K562 (cell line): Measurements from ENCODE around the gene ZNRF2. TPM values are rescaled to one million over a fixed set of nuclear protein-coding genes. Genes with fewer than 3 reads are reported as not detected.

Experiments used
- ATAC-seq: fragments of 200-7000 bp; cut with Tn5 transposase; 3 replicates; pipeline ENCODE4 v1.9.1; 2020; ENCODE audit warnings: moderate library complexity
- BruUV-seq: library from RNA; stranded (reverse); fragments of 400-500 nt; replicated peaks from 2 replicates; lab custom pipeline; 2021; lab: Mats Ljungman, UMichigan
- CTCF ChIA-PET: fragments of 300-600 bp; formaldehyde crosslinking; extraction: SDS; loops from one replicate; lab custom pipeline; 2021; ENCODE audit warnings: low intra/inter-chr PET ratio; lab: Yijun Ruan, JAX
- POLR2A ChIA-PET: fragments of 300-600, 350-650 bp; sonication (Branson Sonifier 250); formaldehyde crosslinking; extraction: SDS; loops from one replicate; lab custom pipeline; 2021; ENCODE audit warnings: antibody characterized with exemption, inconsistent platforms; lab: Yijun Ruan, JAX
- DNase-seq, 4 experiments: peaks; one replicate each; pipeline versions ENCODE4 v3.0.0 to v3.0.0-alpha.2; 2011 to 2018; ENCODE audit warnings: low spot score in 3 of 4, mixed read lengths in 3 of 4; ENCODE audit errors: extremely low read depth in 1 of 4
- FAIRE-seq: peaks from 2 replicates; lab custom pipeline; 2011; peaks lifted over from hg19 to GRCh38; lab: Jason Lieb, UNC
- H2AFZ ChIP-seq: 2 replicates; pipeline ENCODE4 v1.6.0; 2011; ENCODE audit warnings: low read depth, low read length, control low read depth, inconsistent platforms
- H3K27ac ChIP-seq: fragments of 200-600 bp; 3 replicates; pipeline ENCODE4 v1.8.0; 2011; ENCODE audit warnings: low read depth, mild to moderate bottlenecking, control low read depth, inconsistent platforms, low read length, moderate library complexity, mixed read lengths; ENCODE audit errors: extremely low read depth
- H3K27me3 ChIP-seq, 2 experiments: fragments of 300-600 bp in 1 of 2; 2 replicates in 1 of 2; 3 replicates in 1 of 2; pipeline versions ENCODE4 v1.6.0 to v1.8.0; 2011; ENCODE audit warnings: inconsistent platforms in 2 of 2, low read length in 2 of 2, mild to moderate bottlenecking in 1 of 2, mixed read lengths in 1 of 2, moderate library complexity in 1 of 2; ENCODE audit not compliant: control insufficient read depth in 2 of 2, insufficient read depth in 2 of 2
- H3K36me3 ChIP-seq: fragments of 300-600 bp; 3 replicates; pipeline ENCODE4 v1.8.0; 2011; ENCODE audit warnings: mild to moderate bottlenecking, low read length, inconsistent platforms; ENCODE audit not compliant: control insufficient read depth, insufficient read depth
- H3K4me1 ChIP-seq, 2 experiments: fragments of 200-600 bp in 1 of 2; replicated peaks in 1 of 2; 2 replicates in 1 of 2; 3 replicates in 1 of 2; pipeline versions ENCODE4 v1.5.1 to v1.8.0; 2011; ENCODE audit warnings: inconsistent platforms in 2 of 2, low read length in 2 of 2, mild to moderate bottlenecking in 1 of 2, mixed read lengths in 1 of 2, moderate library complexity in 1 of 2; ENCODE audit not compliant: control insufficient read depth in 2 of 2, insufficient read depth in 2 of 2
- H3K4me2 ChIP-seq: 2 replicates; pipeline ENCODE4 v1.6.1; 2011; ENCODE audit warnings: low read length, control low read depth, inconsistent platforms, mixed read lengths; ENCODE audit not compliant: insufficient read depth
- H3K4me3 ChIP-seq: fragments of 200-600 bp; sonication (generic), shearing (Covaris generic); 2 replicates; pipeline ENCODE4 v1.5.1; 2016; ENCODE audit warnings: control low read depth, inconsistent platforms
- H3K79me2 ChIP-seq: fragments of 200-600 bp; 3 replicates; pipeline ENCODE4 v1.8.0; 2011; ENCODE audit warnings: low read length, inconsistent platforms; ENCODE audit not compliant: control insufficient read depth, insufficient read depth
- H3K9ac ChIP-seq, 2 experiments: 2 replicates each; pipeline versions ENCODE4 v1.6.0 to v1.6.1; 2011; ENCODE audit warnings: low read depth in 2 of 2, low read length in 2 of 2, control low read depth in 1 of 2, inconsistent platforms in 1 of 2, mild to moderate bottlenecking in 1 of 2, mixed read lengths in 1 of 2; ENCODE audit not compliant: insufficient read depth in 1 of 2
- H3K9me1 ChIP-seq: one replicate; pipeline ENCODE4 v1.6.0; 2011; ENCODE audit warnings: inconsistent platforms, mild to moderate bottlenecking, low read length, moderate library complexity; ENCODE audit not compliant: control insufficient read depth, insufficient read depth
- H3K9me3 ChIP-seq: replicated peaks from 2 replicates; pipeline ENCODE4 v1.5.1; 2011; ENCODE audit warnings: low read depth, low read length, inconsistent platforms; ENCODE audit not compliant: control insufficient read depth, insufficient read depth
- H4K20me1 ChIP-seq: replicated peaks from 2 replicates; pipeline ENCODE4 v1.6.1; 2011; ENCODE audit warnings: low read length, inconsistent platforms, mixed read lengths; ENCODE audit not compliant: control insufficient read depth, insufficient read depth
- FOXO4 ChIP-seq: fragments of 450-650 bp; formaldehyde crosslinking; IDR thresholded peaks from 2 replicates; pipeline ENCODE4 v1.4.0; 2020; ENCODE audit warnings: mild to moderate bottlenecking, moderate library complexity
- MAFF ChIP-seq: IDR thresholded peaks from 2 replicates; pipeline ENCODE4 v1.6.1; 2012; ENCODE audit warnings: low read length, improper control_type of control experiment
- MAFG ChIP-seq: fragments of 450-650 bp; conservative IDR thresholded peaks from 2 replicates; pipeline ENCODE4 v1.6.1; 2016; ENCODE audit warnings: missing genetic modification characterization, missing compliant biosample characterization
- MAFK ChIP-seq: IDR thresholded peaks from 2 replicates; pipeline ENCODE4 v1.6.1; 2011; ENCODE audit warnings: low read length, improper control_type of control experiment
- NFE2 ChIP-seq: IDR thresholded peaks from 2 replicates; pipeline ENCODE4 v1.6.1; 2014; ENCODE audit warnings: antibody characterized with exemption, low read depth
- NFE2L1 ChIP-seq: fragments of 450-650 bp; IDR thresholded peaks from 2 replicates; pipeline ENCODE4 v1.6.1; 2016; ENCODE audit warnings: missing genetic modification characterization, low read depth, mild to moderate bottlenecking, missing compliant biosample characterization, moderate library complexity, borderline replicate concordance
- NFXL1 ChIP-seq: fragments of 450-650 bp; formaldehyde crosslinking; IDR thresholded peaks from 2 replicates; pipeline ENCODE4 v1.4.0; 2021; ENCODE audit warnings: mild to moderate bottlenecking
- SMARCC2 ChIP-seq: fragments of 450-650 bp; IDR thresholded peaks from 2 replicates; pipeline ENCODE4 v1.6.1; 2017; ENCODE audit warnings: antibody characterized with exemption, moderate library complexity, mild to moderate bottlenecking, low read depth
- ZNF133 ChIP-seq: fragments of 250-450 bp; sonication (Bioruptor Pico); IDR thresholded peaks from 2 replicates; pipeline ENCODE4 v1.4.0; 2020; ENCODE audit warnings: mild to moderate bottlenecking
- ZNF316 ChIP-seq: fragments of 450-650 bp; IDR thresholded peaks from 2 replicates; pipeline ENCODE4 v1.6.1; 2016
- WGBS: fragments of 100-300 bp; shearing (Covaris generic); methylation state at CpG from one replicate; pipeline ENCODE4 v1.1.6; 2016; ENCODE audit warnings: low coverage, mixed read lengths; ENCODE audit not compliant: insufficient coverage; ENCODE audit errors: missing lambda C conversion rate; 5-methylcytosine and 5-hydroxymethylcytosine counted together
- in situ Hi-C: fragments of 300-500 bp; cut with MboI; formaldehyde crosslinking; loops from 4 replicates; pipeline ENCODE4 v1.15.0; 2018; ENCODE audit warnings: inconsistent platforms, mixed read lengths
- intact Hi-C: fragments of 100-400 bp; cut with micrococcal nuclease; formaldehyde crosslinking; loops from 2 replicates; pipeline ENCODE4 v1.14.2; 2022
- polyA plus RNA-seq, 8 experiments: library from polyadenylated mRNA; depleted of rRNA in 4 of 8; stranded (reverse) in 5 of 8; unstranded in 3 of 8; fragments of >200 nt; fragmentation: Nextera tagmentation in 2 of 8; fragmentation: Illumina TruSeq in 1 of 8; extraction: Ambion mirVana in 2 of 8; extraction: Trizol in 1 of 8; gene quantifications; 2 replicates each; pipeline versions ENCODE4 v1.2.1 to v1.2.3, GENCODE V29; 2011 to 2014; ENCODE audit warnings: inconsistent platforms in 1 of 8, missing spikeins in 1 of 8
- total RNA-seq, 7 experiments: library from RNA; depleted of rRNA in 6 of 7; stranded (reverse); fragments of >200 nt in 6 of 7; fragmentation: Illumina TruSeq in 2 of 7; extraction: Trizol in 2 of 7; gene quantifications; 2 replicates each; pipeline versions ENCODE4 v1.2.1 to v1.2.3, GENCODE V29; 2011 to 2021; ENCODE audit warnings: low replicate concordance in 1 of 7

The ZNRF2 gene
- total and polyA plus RNA-seq, 9 of the 15 experiments (the other 6 are each of a cell fraction or from before 2014, with no cell fraction given), result 1.1 to 13.9 (median 5.5) TPM

- in situ Hi-C loops, result no loop called here
- H3K9ac ChIP-seq, result no peak overlapping the region
- no peaks in the 10 kb centered on the region for H3K4me1 ChIP-seq
- CTCF ChIA-PET, result no interaction called here
- no peak overlapping the region for H3K27ac ChIP-seq
- no peak for FAIRE-seq
- H3K4me3 ChIP-seq, result no peak overlapping the region
- BruUV-seq, result no TSS peak
- H3K79me2 ChIP-seq, result no peaks in the 10 kb centered on the region
- no peak for DNase-seq
- 42% methylated on average over 4 of the region's 4 CpGs for WGBS
- no peak for ATAC-seq
- TF ChIP-seq NFXL1 (CRISPR knock-in tag) (no peak), MAFG (tag) (peak; percentile 68), NFE2L1 (peak; percentile 50; the same call in 1 of the 2 replicates), ZNF316 (peak; percentile 48; the same call in 1 of the 2 replicates), FOXO4 (CRISPR knock-in tag) (no peak), ZNF133 (CRISPR knock-in tag) (no peak), SMARCC2 (no peak), MAFF (peak; percentile 28; the same call in 1 of the 2 replicates), MAFK (peak; percentile 11; the same call in 1 of the 2 replicates), NFE2 (peak; percentile 45; the same call in 1 of the 2 replicates)
- H4K20me1 ChIP-seq, result no peaks in the 10 kb centered on the region; the same call in 1 of the 2 replicates
- POLR2A ChIA-PET, result no interaction called here
- no peaks in the 10 kb centered on the region for H3K9me3 ChIP-seq
- H3K36me3 ChIP-seq, result no peaks in the 10 kb centered on the region
- H3K9me1 ChIP-seq, result no peaks in the 10 kb centered on the region
- H3K4me2 ChIP-seq, result no peak overlapping the region
- H2AFZ ChIP-seq, result no peak overlapping the region
- intact Hi-C loops, result no loop called here
- H3K27me3 ChIP-seq, result no peaks in the 10 kb centered on the region
Measured at GRCh38 chr7:30379131-30379530, 94.7 kb downstream of the ZNRF2 start.
